ENCODE data around the gene BBS2. TPM values are rescaled to one million over a fixed set of nuclear protein-coding genes. Genes with fewer than 3 reads are reported as not detected.
"Not testable (repeated sequence)": the region's sequence is repeated elsewhere in the genome, so short reads cannot be mapped to it uniquely, and the experiment has no call there.

BBS2 gene
- total RNA-seq, 4 donors from 2014 or later: 44.1 to 209 (median 82.8) TPM

DNA sequence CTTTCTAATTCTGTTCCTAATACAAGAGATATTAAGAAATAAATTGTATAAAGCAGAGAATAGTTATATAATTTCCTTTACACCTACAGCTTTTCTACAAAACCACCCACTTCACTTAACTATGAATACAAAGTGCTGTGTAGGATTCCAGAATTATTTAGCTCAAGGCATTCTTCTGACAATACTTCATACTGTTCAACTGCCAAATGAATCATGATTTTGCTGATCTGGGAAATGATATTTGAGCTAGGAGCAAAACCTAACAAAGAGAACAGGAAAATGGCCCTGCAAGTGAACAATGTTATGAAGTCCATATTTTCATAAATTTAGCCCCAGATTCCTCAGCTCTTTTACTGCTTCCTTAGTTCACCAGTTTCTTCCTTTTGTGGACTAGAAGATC, 12.9 kb downstream of the BBS2 start:
- no peaks in the 10 kb centered on the region for H3K9me3 ChIP-seq
- H3K27me3 ChIP-seq: no peaks in the 10 kb centered on the region
- H3K4me3 ChIP-seq: no peak overlapping the region
- TF ChIP-seq, protein P1, sequence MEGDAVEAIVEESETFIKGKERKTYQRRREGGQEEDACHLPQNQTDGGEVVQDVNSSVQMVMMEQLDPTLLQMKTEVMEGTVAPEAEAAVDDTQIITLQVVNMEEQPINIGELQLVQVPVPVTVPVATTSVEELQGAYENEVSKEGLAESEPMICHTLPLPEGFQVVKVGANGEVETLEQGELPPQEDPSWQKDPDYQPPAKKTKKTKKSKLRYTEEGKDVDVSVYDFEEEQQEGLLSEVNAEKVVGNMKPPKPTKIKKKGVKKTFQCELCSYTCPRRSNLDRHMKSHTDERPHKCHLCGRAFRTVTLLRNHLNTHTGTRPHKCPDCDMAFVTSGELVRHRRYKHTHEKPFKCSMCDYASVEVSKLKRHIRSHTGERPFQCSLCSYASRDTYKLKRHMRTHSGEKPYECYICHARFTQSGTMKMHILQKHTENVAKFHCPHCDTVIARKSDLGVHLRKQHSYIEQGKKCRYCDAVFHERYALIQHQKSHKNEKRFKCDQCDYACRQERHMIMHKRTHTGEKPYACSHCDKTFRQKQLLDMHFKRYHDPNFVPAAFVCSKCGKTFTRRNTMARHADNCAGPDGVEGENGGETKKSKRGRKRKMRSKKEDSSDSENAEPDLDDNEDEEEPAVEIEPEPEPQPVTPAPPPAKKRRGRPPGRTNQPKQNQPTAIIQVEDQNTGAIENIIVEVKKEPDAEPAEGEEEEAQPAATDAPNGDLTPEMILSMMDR (IDR thresholded peaks at IDR 0.05): no peak
- TF ChIP-seq POLR2A (IDR thresholded peaks at IDR 0.05): no peak
- DNase-seq: no peak
- intact Hi-C loops (cut with DNase I; ENCODE audit: low total_unique reads): no loop called here
- no peaks in the 10 kb centered on the region for H3K36me3 ChIP-seq
- no peaks in the 10 kb centered on the region for H3K4me1 ChIP-seq
- no peak overlapping the region for H3K27ac ChIP-seq

DNA sequence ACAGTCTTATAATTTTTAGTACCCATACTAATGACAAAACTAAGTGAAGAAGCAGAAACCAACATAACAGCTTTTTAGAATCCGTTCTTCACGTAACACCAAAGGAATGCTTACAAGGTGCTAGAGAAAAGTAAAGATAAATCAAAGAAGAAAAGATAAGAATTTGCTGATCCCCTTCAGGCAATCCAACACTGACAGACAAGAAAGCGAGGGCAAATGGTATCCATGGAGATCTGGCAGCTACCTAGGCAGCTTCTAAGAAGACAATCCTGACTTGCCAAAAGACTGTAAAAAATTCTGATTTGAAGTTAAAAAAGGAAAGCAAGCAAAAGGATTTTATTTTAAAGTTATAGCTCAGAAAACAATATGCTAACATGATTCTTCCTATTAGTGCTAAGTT, 14.6 kb downstream of the BBS2 start:
- intact Hi-C loops (cut with DNase I; ENCODE audit: low total_unique reads): no loop called here
- Histone ChIP-seq H3K36me3 (no peaks in the 10 kb centered on the region), H3K4me3 (no peak overlapping the region), H3K27me3 (no peaks in the 10 kb centered on the region), H3K4me1 (no peaks in the 10 kb centered on the region), H3K9me3 (no peaks in the 10 kb centered on the region), H3K27ac (no peak overlapping the region)
- DNase-seq: no peak
- TF ChIP-seq, protein P1 (IDR thresholded peaks at IDR 0.05): no peak
- TF ChIP-seq POLR2A (IDR thresholded peaks at IDR 0.05): no peak

DNA sequence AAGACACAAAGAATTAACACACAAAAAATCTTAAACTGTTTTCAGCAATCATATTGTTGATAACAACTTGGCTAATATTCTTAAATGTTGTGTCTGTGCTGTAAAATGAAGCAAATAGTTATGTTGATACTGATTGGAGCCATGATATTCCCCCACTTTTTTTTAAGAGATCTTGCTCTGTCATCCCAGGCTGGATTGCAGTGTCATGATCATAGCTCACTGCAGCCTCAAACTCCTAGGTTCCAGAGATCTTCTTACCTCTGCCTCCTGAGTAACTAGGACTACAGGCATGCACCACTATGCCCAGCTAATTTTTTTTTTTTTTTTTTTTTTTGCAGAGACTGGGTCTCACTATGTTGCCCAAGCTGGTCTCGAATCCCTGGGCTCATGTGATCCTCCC, 26.0 kb downstream of the BBS2 start:
- no peaks in the 10 kb centered on the region for H3K4me1 ChIP-seq
- no peak for TF ChIP-seq POLR2A (IDR thresholded peaks at IDR 0.05)
- TF ChIP-seq, protein P1 (IDR thresholded peaks at IDR 0.05): no peak
- no peaks in the 10 kb centered on the region for H3K36me3 ChIP-seq
- H3K27me3 ChIP-seq: no peaks in the 10 kb centered on the region
- DNase-seq: no peak
- intact Hi-C loops (cut with DNase I; ENCODE audit: low total_unique reads): no loop called here
- H3K4me3 ChIP-seq: no peak overlapping the region
- no peak overlapping the region for H3K27ac ChIP-seq
- no peaks in the 10 kb centered on the region for H3K9me3 ChIP-seq

DNA sequence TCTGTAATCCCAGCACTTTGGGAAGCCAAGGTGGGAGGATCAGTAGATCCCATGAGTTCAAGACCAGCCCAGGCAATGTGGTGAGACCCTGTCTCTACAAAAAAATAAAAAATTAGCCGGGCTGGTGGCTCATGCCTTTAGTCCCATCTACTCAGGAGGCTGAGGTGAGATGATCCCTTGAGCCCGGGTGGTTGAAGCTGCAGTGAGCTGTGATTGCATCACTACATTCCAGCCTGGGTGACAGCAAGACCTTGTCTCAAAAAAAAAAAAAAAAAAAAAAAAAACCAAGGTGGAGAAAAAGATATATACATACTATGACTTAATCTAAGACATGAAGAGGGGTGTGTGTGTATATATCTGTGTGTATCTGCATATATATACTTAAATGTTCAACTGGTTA, 26.7 kb downstream of the BBS2 start:
- TF ChIP-seq POLR2A (IDR thresholded peaks at IDR 0.05): no peak
- TF ChIP-seq, protein P1 (IDR thresholded peaks at IDR 0.05): no peak
- Histone ChIP-seq H3K27me3 (no peaks in the 10 kb centered on the region), H3K4me1 (no peaks in the 10 kb centered on the region), H3K4me3 (no peak overlapping the region), H3K27ac (no peak overlapping the region), H3K36me3 (no peaks in the 10 kb centered on the region), H3K9me3 (no peaks in the 10 kb centered on the region)
- DNase-seq: no peak
- intact Hi-C loops (cut with DNase I; ENCODE audit: low total_unique reads): no loop called here

DNA sequence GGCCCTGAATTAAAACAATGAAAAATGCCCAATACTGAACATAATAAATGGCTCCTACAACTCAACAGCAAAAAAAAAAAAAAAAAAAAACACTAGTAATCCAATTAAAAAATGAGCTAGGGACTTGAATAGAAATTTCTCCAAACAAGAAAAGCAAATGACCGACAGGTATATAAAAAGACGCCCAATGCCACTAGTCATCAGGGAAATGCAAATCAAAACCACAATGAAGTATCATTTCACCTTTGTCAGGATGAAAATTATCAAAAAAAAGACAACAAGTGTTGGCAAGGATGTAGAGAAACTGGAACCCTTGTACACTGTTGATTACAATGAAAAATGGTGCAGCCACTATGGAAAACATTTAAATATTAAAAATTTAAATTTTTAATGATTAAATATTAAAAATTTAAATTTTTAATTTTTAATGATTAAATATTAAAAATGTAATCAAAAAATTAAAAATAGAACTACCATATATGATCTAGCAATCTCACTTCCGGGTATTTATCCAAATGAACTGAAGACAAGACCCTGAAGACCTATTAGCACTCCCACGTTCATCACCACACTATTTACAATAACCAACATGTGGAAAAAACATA, 28.1 kb downstream of the BBS2 start:
- Histone ChIP-seq H3K36me3 (no peaks in the 10 kb centered on the region), H3K4me3 (no peak overlapping the region), H3K27me3 (no peaks in the 10 kb centered on the region), H3K27ac (no peak overlapping the region), H3K9me3 (no peaks in the 10 kb centered on the region), H3K4me1 (no peaks in the 10 kb centered on the region)
- TF ChIP-seq POLR2A (IDR thresholded peaks at IDR 0.05): no peak
- TF ChIP-seq, protein P1 (IDR thresholded peaks at IDR 0.05): no peak
- DNase-seq: no peak
- intact Hi-C loops (cut with DNase I; ENCODE audit: low total_unique reads): no loop called here

DNA sequence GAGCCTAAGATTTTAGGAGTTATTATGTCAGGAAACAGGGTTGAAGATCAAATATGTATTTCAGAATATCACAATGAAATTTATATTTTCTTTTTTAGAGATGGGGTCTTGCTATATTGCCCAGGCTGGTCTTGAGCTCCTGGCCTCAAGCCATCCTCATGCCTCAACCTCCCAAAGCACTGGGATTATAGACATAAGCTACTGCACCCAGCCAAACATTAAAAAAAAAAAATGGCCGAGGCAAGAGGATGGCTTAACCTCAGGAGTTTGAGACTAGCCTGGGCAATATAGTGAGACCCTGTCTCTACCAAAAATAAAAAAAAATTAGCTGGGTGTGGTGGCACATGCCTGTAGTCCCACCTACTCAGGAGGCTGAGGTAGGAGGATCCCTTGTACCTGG, 31.0 kb downstream of the BBS2 start:
- H3K27ac ChIP-seq; H3K9me3 ChIP-seq; H3K4me3 ChIP-seq; DNase-seq; intact Hi-C loops (cut with DNase I; ENCODE audit: low total_unique reads); H3K36me3 ChIP-seq; H3K27me3 ChIP-seq; H3K4me1 ChIP-seq: not testable (repeated sequence)

Measured in uterus (tissue), 4 donors.